ENCODE data around the gene OR7C1.

OR7C1 gene

GRCh38 chr19:14748601-14749000 lies 86.4 kb downstream of the OR7C1 start:
- TF ChIP-seq CTCF (IDR thresholded peaks at IDR 0.05): no peak
- Histone ChIP-seq H3K4me1 (no peaks in the 10 kb centered on the region), H3K27me3 (no peaks in the 10 kb centered on the region), H3K27ac (no peak overlapping the region), H3K36me3 (peaks cover 0 to 13% (median 0%) of the 10 kb centered on the region in 3 donors), H3K4me3 (no peak overlapping the region), H3K9me3 (peaks cover 0 to under 1% (median 0%) of the 10 kb centered on the region in 3 donors)
- intact Hi-C loops (cut with DNase I; ENCODE audit: low total_unique reads): no loop called here
- DNase-seq: no peak

Measured in tibial artery (tissue), 4 donors.